GM12878 (cell line): ENCODE results near the gene TGIF2. TPM values are rescaled to one million over a fixed set of nuclear protein-coding genes. Genes with fewer than 3 reads are reported as not detected.

Source experiments
- ATAC-seq: fragments of 200-7000 bp; cut with Tn5 transposase; 3 replicates; pipeline ENCODE4 v1.9.1; 2020; ENCODE audit warnings: mild to moderate bottlenecking, moderate library complexity
- BruUV-seq: library from RNA; stranded (reverse); fragments of 400-500 nt; replicated peaks from 2 replicates; lab custom pipeline; 2021; lab: Mats Ljungman, UMichigan
- CTCF ChIA-PET: fragments of 300-600 bp; sonication (Branson Sonifier 250); formaldehyde crosslinking; extraction: SDS; loops from one replicate; lab custom pipeline; 2021; ENCODE audit warnings: inconsistent platforms; lab: Yijun Ruan, JAX
- POLR2A ChIA-PET: fragments of 350-600 bp; formaldehyde crosslinking; extraction: SDS; loops from one replicate; lab custom pipeline; 2021; ENCODE audit warnings: inconsistent platforms; lab: Charles Lee
- RAD21 ChIA-PET: fragments of 300-600 bp; sonication (Branson Sonifier 250); formaldehyde crosslinking; loops from one replicate; lab custom pipeline; 2023; ENCODE audit warnings: antibody characterized with exemption; ENCODE audit not compliant: unreplicated experiment; lab: Charles Lee
- SMC1A ChIA-PET: fragments of 300-600 bp; sonication (Branson Sonifier 250); formaldehyde crosslinking; loops from one replicate; lab custom pipeline; 2023; ENCODE audit not compliant: unreplicated experiment, uncharacterized antibody; lab: Charles Lee
- DNase-seq: peaks from one replicate; pipeline ENCODE4 v3.0.0-alpha.2; 2011; ENCODE audit warnings: low read depth, low spot score
- FAIRE-seq: peaks from 3 replicates; lab custom pipeline; 2011; peaks lifted over from hg19 to GRCh38; lab: Jason Lieb, UNC
- H2AFZ ChIP-seq: 2 replicates; pipeline ENCODE4 v1.6.0; 2011; ENCODE audit warnings: low read depth, low read length, control low read depth; ENCODE audit not compliant: control insufficient read depth
- H3K27ac ChIP-seq: 2 replicates; pipeline ENCODE4 v1.5.1; 2011; ENCODE audit warnings: control low read depth; ENCODE audit not compliant: control insufficient read depth, insufficient read depth
- H3K27me3 ChIP-seq, 2 experiments: replicated peaks in 1 of 2; 2 replicates each; pipeline versions ENCODE4 v1.6.0 to v1.6.1; 2011; ENCODE audit warnings: low read length in 1 of 2; ENCODE audit not compliant: control insufficient read depth in 2 of 2, insufficient read depth in 2 of 2
- H3K36me3 ChIP-seq, 2 experiments: 2 replicates each; pipeline ENCODE4 v1.5.1; 2011; ENCODE audit warnings: low read length in 1 of 2; ENCODE audit not compliant: control insufficient read depth in 2 of 2, insufficient read depth in 2 of 2
- H3K4me1 ChIP-seq: 2 replicates; pipeline ENCODE4 v1.6.1; 2011; ENCODE audit warnings: mild to moderate bottlenecking, low read length, moderate library complexity, mixed read lengths; ENCODE audit not compliant: control insufficient read depth, insufficient read depth
- H3K4me2 ChIP-seq: 2 replicates; pipeline ENCODE4 v1.6.0; 2011; ENCODE audit warnings: control low read depth; ENCODE audit not compliant: control insufficient read depth, insufficient read depth
- H3K4me3 ChIP-seq: fragments of 200-600 bp; sonication (generic); 2 replicates; pipeline ENCODE4 v1.5.1; 2016
- H3K79me2 ChIP-seq: 2 replicates; pipeline ENCODE4 v1.6.0; 2011; ENCODE audit warnings: low read length; ENCODE audit not compliant: control insufficient read depth, insufficient read depth
- H3K9ac ChIP-seq: 2 replicates; pipeline ENCODE4 v1.8.0; 2011; ENCODE audit warnings: low read length, control low read depth, mixed read lengths; ENCODE audit not compliant: control insufficient read depth, insufficient read depth
- H3K9me3 ChIP-seq: replicated peaks from 3 replicates; pipeline ENCODE4 v1.5.1; 2011; ENCODE audit warnings: mild to moderate bottlenecking, low read length; ENCODE audit not compliant: control insufficient read depth, insufficient read depth
- H4K20me1 ChIP-seq: 2 replicates; pipeline ENCODE4 v1.6.0; 2011; ENCODE audit not compliant: control insufficient read depth, insufficient read depth
- BACH1 ChIP-seq: fragments of 450-650 bp; IDR thresholded peaks from 2 replicates; pipeline ENCODE4 v1.6.1; 2017; ENCODE audit warnings: mild to moderate bottlenecking, borderline replicate concordance
- CHD4 ChIP-seq: fragments of 200-600 bp; sonication (generic); IDR thresholded peaks from 2 replicates; pipeline ENCODE4 v1.6.1; 2016; ENCODE audit warnings: mild to moderate bottlenecking
- CREM ChIP-seq: IDR thresholded peaks from 2 replicates; pipeline ENCODE4 v1.6.1; 2014; ENCODE audit warnings: antibody characterized with exemption, low read depth
- EGR1 ChIP-seq, 2 experiments: IDR thresholded peaks; 1 replicate in 1 of 2; 2 replicates in 1 of 2; pipeline ENCODE4 v1.6.1; 2011 to 2012; ENCODE audit warnings: low read depth in 2 of 2, low read length in 2 of 2, borderline replicate concordance in 1 of 2, mild to moderate bottlenecking in 1 of 2, moderate library complexity in 1 of 2
- IRF4 ChIP-seq: IDR thresholded peaks from 2 replicates; pipeline ENCODE4 v1.6.1; 2011; ENCODE audit warnings: low read depth, low read length
- MXI1 ChIP-seq: fragments of 150-350 bp; IDR thresholded peaks from 2 replicates; pipeline ENCODE4 v1.6.1; 2011; ENCODE audit warnings: low read depth, mild to moderate bottlenecking, inconsistent platforms, low read length, improper control_type of control experiment
- MYB ChIP-seq: fragments of 150-350 bp; IDR thresholded peaks from 2 replicates; pipeline ENCODE4 v1.6.1; 2014; ENCODE audit warnings: mild to moderate bottlenecking, low read depth, low read length, borderline replicate concordance
- NFYA ChIP-seq: IDR thresholded peaks from 2 replicates; pipeline ENCODE4 v1.6.1; 2011; ENCODE audit warnings: low read depth, mild to moderate bottlenecking, low read length, improper control_type of control experiment, borderline replicate concordance
- NRF1 ChIP-seq: conservative IDR thresholded peaks from 2 replicates; pipeline ENCODE4 v1.6.1; 2011; ENCODE audit warnings: mild to moderate bottlenecking, low read depth, low read length, improper control_type of control experiment
- PML ChIP-seq: IDR thresholded peaks from 2 replicates; pipeline ENCODE4 v1.6.1; 2012; ENCODE audit warnings: low read length, inconsistent platforms
- TCF7 ChIP-seq: IDR thresholded peaks from 2 replicates; pipeline ENCODE4 v1.6.1; 2014; ENCODE audit warnings: antibody characterized with exemption, borderline replicate concordance
- YBX1 ChIP-seq: fragments of 450-650 bp; IDR thresholded peaks from 2 replicates; pipeline ENCODE4 v1.6.1; 2016; ENCODE audit warnings: antibody characterized with exemption
- WGBS: methylation state at CpG from one replicate; pipeline ENCODE4 v1.1.6; 2016; ENCODE audit warnings: low lambda C conversion rate; ENCODE audit not compliant: insufficient replicate concordance, insufficient coverage; ENCODE audit errors: missing lambda C conversion rate; 5-methylcytosine and 5-hydroxymethylcytosine counted together
- in situ Hi-C: fragments of 300-500 bp; cut with MboI; formaldehyde crosslinking; loops from 9 replicates; pipeline ENCODE4 v1.14.3; 2018; ENCODE audit warnings: mixed read lengths
- intact Hi-C: fragments of 100-400 bp; cut with micrococcal nuclease; formaldehyde crosslinking; loops from one replicate; pipeline ENCODE4 v1.14.2; 2022; ENCODE audit not compliant: unreplicated experiment
- polyA plus RNA-seq, 11 experiments: library from polyadenylated mRNA; depleted of rRNA in 4 of 11; unstranded in 6 of 11; stranded (reverse) in 5 of 11; fragments of >200 nt; fragmentation: Nextera tagmentation in 4 of 11; fragmentation: Illumina TruSeq in 1 of 11; extraction: Ambion mirVana in 4 of 11; extraction: Trizol in 1 of 11; gene quantifications; 1 replicate in 1 of 11; 2 replicates in 10 of 11; pipeline versions ENCODE4 v1.2.1 to v1.2.3, GENCODE V29; 2011 to 2016; ENCODE audit warnings: inconsistent platforms in 2 of 11, missing spikeins in 2 of 11, low read depth in 1 of 11
- total RNA-seq, 4 experiments: library from RNA; depleted of rRNA in 3 of 4; stranded (reverse); fragments of >200 nt in 3 of 4; fragmentation: Illumina TruSeq in 1 of 4; extraction: Trizol in 1 of 4; gene quantifications; 2 replicates each; pipeline versions ENCODE4 v1.2.1 to v1.2.3, GENCODE V29; 2013 to 2021
- TF ChIP-seq, protein P1 (sequence below): IDR thresholded peaks from 2 replicates; pipeline ENCODE4 v1.6.1; 2012; ENCODE audit warnings: improper control_type of control experiment, low read depth, low read length; ENCODE audit not compliant: insufficient replicate concordance

Gene TGIF2
- total and polyA plus RNA-seq, 10 of the 15 experiments (the other 5 are each of a cell fraction or from before 2014, with no cell fraction given) = 13.1 to 47.1 (median 36.6) TPM

DNA sequence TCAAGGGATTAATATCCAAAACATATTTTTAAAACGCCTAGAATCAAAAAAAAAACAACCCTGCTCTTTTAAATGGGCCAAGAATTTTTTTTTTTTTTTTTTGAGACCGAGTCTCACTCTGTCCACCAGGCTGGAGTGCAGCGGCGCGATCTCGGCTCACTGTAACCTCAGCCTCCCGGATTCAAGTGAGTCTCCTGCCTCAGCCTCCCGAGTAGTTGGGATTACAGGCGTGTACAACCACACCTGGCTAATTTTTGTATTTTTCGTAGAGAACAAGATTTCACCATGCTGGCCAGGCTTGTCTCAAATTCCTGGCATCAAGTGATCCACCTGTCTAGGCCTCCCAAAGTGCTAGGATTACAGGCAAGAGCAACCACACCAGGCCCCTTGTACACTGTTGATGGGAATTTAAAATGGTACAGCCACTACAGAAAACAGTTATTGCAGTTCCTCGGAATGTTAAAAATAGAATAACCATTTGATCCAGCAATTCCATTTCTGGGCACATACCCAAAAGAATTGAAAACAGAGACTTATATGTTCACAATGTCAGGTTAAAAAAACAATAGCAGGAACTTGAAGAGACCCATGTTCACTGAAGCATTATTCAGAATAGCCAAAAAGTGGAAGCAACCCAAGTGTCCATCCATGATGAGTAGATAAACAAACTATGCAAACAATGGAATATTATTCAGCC is 35.2 kb upstream of the TGIF2 start:
- in situ Hi-C loops = no loop called here
- Histone ChIP-seq H4K20me1 (no peaks in the 10 kb centered on the region), H3K9ac (no peak overlapping the region), H3K9me3 (no peaks in the 10 kb centered on the region), H2AFZ (no peak overlapping the region), H3K4me1 (no peaks in the 10 kb centered on the region), H3K79me2 (no peaks in the 10 kb centered on the region; the same call in 1 of the 2 replicates), H3K36me3 (no peaks in the 10 kb centered on the region), H3K27me3 (no peaks in the 10 kb centered on the region), H3K4me3 (no peak overlapping the region), H3K4me2 (no peak overlapping the region), H3K27ac (no peak overlapping the region)
- ChIA-PET POLR2A (interaction anchor here (0.9 kb wide), 1 partner anchor 12 kb away, joined by 6 read pairs; no protein-coding TSS in a partner anchor), CTCF (no interaction called here), SMC1A (no interaction called here), RAD21 (no interaction called here)
- TF ChIP-seq NRF1 (no peak), NFYA (no peak), YBX1 (no peak), CREM (no peak), PML (no peak), EGR1 (IDR thresholded peaks at IDR 0.05; ENCODE audit: borderline replicate concordance in 1 of 2, low read depth in 2 of 2, low read length in 2 of 2) (no peak), MXI1 (no peak), MYB (no peak), BACH1 (no peak), IRF4 (no peak), TCF7 (no peak), CHD4 (no peak)
- TF ChIP-seq, protein P1, sequence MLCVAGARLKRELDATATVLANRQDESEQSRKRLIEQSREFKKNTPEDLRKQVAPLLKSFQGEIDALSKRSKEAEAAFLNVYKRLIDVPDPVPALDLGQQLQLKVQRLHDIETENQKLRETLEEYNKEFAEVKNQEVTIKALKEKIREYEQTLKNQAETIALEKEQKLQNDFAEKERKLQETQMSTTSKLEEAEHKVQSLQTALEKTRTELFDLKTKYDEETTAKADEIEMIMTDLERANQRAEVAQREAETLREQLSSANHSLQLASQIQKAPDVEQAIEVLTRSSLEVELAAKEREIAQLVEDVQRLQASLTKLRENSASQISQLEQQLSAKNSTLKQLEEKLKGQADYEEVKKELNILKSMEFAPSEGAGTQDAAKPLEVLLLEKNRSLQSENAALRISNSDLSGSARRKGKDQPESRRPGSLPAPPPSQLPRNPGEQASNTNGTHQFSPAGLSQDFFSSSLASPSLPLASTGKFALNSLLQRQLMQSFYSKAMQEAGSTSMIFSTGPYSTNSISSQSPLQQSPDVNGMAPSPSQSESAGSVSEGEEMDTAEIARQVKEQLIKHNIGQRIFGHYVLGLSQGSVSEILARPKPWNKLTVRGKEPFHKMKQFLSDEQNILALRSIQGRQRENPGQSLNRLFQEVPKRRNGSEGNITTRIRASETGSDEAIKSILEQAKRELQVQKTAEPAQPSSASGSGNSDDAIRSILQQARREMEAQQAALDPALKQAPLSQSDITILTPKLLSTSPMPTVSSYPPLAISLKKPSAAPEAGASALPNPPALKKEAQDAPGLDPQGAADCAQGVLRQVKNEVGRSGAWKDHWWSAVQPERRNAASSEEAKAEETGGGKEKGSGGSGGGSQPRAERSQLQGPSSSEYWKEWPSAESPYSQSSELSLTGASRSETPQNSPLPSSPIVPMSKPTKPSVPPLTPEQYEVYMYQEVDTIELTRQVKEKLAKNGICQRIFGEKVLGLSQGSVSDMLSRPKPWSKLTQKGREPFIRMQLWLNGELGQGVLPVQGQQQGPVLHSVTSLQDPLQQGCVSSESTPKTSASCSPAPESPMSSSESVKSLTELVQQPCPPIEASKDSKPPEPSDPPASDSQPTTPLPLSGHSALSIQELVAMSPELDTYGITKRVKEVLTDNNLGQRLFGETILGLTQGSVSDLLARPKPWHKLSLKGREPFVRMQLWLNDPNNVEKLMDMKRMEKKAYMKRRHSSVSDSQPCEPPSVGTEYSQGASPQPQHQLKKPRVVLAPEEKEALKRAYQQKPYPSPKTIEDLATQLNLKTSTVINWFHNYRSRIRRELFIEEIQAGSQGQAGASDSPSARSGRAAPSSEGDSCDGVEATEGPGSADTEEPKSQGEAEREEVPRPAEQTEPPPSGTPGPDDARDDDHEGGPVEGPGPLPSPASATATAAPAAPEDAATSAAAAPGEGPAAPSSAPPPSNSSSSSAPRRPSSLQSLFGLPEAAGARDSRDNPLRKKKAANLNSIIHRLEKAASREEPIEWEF = no peak
- DNase-seq (no peak), FAIRE-seq (no peak), ATAC-seq (no peak)
- 82% methylated on average over 11 of the region's 11 CpGs for WGBS
- BruUV-seq = no TSS peak
- intact Hi-C loops = no loop called here
